BE2C (cell line): ENCODE data around the gene RASL10B.
A peak's percentile ranks its signal among the peaks of the same experiment; 100 is the strongest.

Experiments used
- DNase-seq: peaks from one replicate; pipeline ENCODE4 v3.0.0-alpha.2; 2020
- H3K27me3 ChIP-seq: fragments of 250-450 bp; sonication (Bioruptor Pico); 2 replicates; pipeline ENCODE4 v1.5.1; 2020; ENCODE audit warnings: mild to moderate bottlenecking
- H3K36me3 ChIP-seq: fragments of 250-450 bp; sonication (Bioruptor Pico); 2 replicates; pipeline ENCODE4 v1.5.1; 2020; ENCODE audit warnings: mild to moderate bottlenecking
- H3K4me1 ChIP-seq: fragments of 250-450 bp; sonication (Bioruptor Pico); 2 replicates; pipeline ENCODE4 v1.5.1; 2020
- H3K4me3 ChIP-seq: 2 replicates; pipeline ENCODE4 v1.5.1; 2011; ENCODE audit warnings: low read depth, low read length
- H3K9me3 ChIP-seq: fragments of 250-450 bp; sonication (Bioruptor Pico); 2 replicates; pipeline ENCODE4 v1.5.1; 2020
- CTCF ChIP-seq: IDR thresholded peaks from 2 replicates; pipeline ENCODE4 v1.5.1; 2012; ENCODE audit warnings: mild to moderate bottlenecking, low read depth, low read length

RASL10B gene

DNA sequence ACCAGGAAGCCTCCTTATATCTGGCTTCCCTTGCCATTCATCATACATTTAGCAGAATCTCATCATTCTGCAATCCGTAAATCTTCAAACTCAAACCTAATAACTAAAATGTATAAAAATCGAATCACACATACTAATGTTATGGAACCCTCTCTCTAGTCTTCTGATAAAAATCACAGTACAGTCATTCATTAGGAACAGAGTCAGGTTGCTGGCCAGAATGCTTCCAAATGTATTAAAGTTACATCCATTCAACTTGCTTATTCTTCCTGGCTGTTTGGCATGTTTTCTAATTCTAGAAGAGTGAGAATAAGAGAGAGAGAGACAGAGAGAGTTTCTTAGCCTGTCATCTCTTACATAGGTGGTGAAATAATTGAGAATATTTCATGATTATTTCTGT lies 16.5 kb upstream of the RASL10B start:
- H3K9me3 ChIP-seq: no peaks in the 10 kb centered on the region
- H3K36me3 ChIP-seq: peaks cover 34% of the 10 kb centered on the region
- TF ChIP-seq CTCF: no peak
- no peak for DNase-seq
- H3K27me3 ChIP-seq: no peaks in the 10 kb centered on the region
- H3K4me1 ChIP-seq: peaks cover 32% of the 10 kb centered on the region
- no peak overlapping the region for H3K4me3 ChIP-seq

DNA sequence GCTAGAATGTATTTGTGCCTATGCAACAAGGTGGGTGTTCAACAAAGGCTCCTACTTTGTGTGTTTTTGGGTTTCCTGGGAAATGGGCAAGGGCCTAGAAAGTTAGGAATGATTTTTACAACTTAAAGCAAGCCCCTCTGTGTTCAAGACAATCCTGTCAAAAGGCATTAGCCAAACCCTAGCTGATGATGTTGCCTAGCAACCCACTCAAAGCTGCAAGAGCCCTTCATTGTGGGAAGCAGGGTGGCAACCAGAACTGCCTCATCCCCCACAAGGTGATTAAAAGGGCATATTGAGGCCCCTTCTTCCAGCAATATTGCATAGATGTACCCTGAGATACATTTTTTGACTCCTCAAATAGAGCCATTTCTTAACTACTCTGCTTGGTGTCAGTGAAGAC lies 16.0 kb upstream of the RASL10B start:
- DNase-seq: peak; percentile 28
- Histone ChIP-seq H3K4me3 (no peak overlapping the region), H3K4me1 (peaks cover 29% of the 10 kb centered on the region), H3K36me3 (peaks cover 30% of the 10 kb centered on the region), H3K27me3 (no peaks in the 10 kb centered on the region), H3K9me3 (no peaks in the 10 kb centered on the region)
- TF ChIP-seq CTCF: no peak

DNA sequence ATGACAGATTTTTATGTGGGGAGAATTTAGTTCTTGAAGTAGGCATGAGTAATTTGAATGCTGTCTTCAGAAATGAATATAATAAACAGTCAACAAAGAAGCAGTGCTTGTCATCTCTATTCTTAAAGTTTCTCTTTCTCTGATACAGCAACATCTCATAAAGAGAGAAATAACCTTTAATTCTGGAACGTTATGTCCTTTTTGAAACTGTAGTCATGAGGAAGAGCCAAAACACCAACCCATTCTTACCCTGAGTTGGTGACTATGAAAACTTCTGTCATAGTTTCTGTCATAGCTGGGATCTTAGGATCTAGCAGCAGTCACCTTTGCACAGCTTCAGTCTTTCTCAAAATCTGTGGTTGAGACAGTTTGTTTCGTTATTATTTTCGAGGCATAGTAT lies 15.3 kb upstream of the RASL10B start:
- TF ChIP-seq CTCF: no peak
- DNase-seq: no peak
- Histone ChIP-seq H3K9me3 (no peaks in the 10 kb centered on the region), H3K36me3 (peaks cover 23% of the 10 kb centered on the region), H3K27me3 (no peaks in the 10 kb centered on the region), H3K4me1 (peaks cover 29% of the 10 kb centered on the region), H3K4me3 (no peak overlapping the region)

DNA sequence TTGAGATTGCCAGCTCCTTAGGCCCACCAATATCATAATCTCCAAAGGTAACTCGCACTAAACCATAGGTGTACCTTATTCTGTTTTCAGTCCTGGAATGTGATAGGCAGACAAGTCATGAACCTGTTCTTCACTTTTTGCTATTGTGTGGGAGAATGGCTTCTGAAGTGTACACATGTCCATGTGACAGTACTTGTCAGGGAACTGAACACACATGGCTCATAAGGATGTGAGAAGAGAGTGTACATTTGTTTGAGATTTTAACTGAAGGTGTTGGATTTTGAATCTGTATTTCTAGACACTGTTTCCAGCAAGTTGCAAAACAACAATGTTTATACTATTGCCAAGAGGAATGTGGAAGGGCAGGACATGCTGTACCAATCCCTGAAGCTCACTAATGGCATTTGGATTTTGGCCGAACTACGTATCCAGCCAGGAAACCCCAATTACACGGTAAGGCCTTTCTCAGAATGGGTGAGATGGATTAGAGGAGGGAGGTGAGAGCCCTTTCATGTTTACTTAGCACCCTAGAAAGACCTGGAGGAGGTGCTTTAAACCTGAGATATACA lies 14.5 kb upstream of the RASL10B start:
- TF ChIP-seq CTCF: no peak
- Histone ChIP-seq H3K36me3 (peaks cover 23% of the 10 kb centered on the region), H3K4me1 (peaks cover 29% of the 10 kb centered on the region), H3K4me3 (no peak overlapping the region), H3K27me3 (no peaks in the 10 kb centered on the region), H3K9me3 (no peaks in the 10 kb centered on the region)
- no peak for DNase-seq

- Histone ChIP-seq H3K9me3 (no peaks in the 10 kb centered on the region), H3K36me3 (peaks cover 23% of the 10 kb centered on the region), H3K27me3 (no peaks in the 10 kb centered on the region), H3K4me1 (peaks cover 29% of the 10 kb centered on the region), H3K4me3 (no peak overlapping the region)
- no peak for DNase-seq
- TF ChIP-seq CTCF: no peak
These were observed 14.0 kb upstream of the RASL10B start for GRCh38 chr17:35717475-35717874.

DNA sequence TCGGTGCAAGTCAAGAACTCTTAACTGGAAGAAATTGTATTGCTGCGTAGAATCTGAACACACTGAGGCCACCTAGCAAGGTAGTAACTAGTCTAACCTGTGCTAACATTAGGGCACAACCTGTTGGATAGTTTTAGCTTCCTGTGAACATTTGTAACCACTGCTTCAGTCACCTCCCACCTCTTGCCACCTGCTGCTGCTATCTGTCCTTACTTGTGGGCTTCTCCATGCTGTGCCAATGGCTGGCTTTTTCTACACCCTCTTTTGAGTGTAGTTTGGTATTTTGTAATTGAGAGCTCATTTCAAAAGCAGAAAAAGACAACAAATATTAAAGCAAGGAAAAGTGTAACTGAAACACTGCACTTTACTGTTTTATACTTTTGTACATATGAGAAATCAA lies 7.7 kb upstream of the RASL10B start:
- Histone ChIP-seq H3K4me3 (no peak overlapping the region), H3K9me3 (no peaks in the 10 kb centered on the region), H3K36me3 (peaks cover 31% of the 10 kb centered on the region), H3K4me1 (peaks cover 24% of the 10 kb centered on the region), H3K27me3 (no peaks in the 10 kb centered on the region)
- TF ChIP-seq CTCF: no peak
- no peak for DNase-seq
